Pericardium fibroblast (primary cell): ENCODE data around the gene HDAC7. TPM values are rescaled to one million over a fixed set of nuclear protein-coding genes. Genes with fewer than 3 reads are reported as not detected.

Experiments
- total RNA-seq: library from RNA; depleted of rRNA; stranded (reverse); fragments of >200 nt; gene quantifications from 2 replicates; pipeline ENCODE4 v1.2.3, GENCODE V29; 2015

Gene HDAC7
- total RNA-seq: 93.9 and 110 TPM in 2 replicates

GRCh38 chr12:47819896-47820630 is at the start of gene HDAC7:
TSS of gene HDAC7 (minus strand) at chr12:47819903. CDS start at chr12:47819785, 118 bp downstream.

GRCh38 chr12:47773062-47773857 is 46.4 kb downstream of the HDAC7 start, which contains the start of gene SLC48A1:
TSS of gene SLC48A1 (plus strand) at chr12:47773238. CDS start at chr12:47773305, 67 bp downstream.

GRCh38 chr12:47758834-47759690 is 60.6 kb downstream of the HDAC7 start, which contains the start of gene RAPGEF3:
TSS of gene RAPGEF3 (minus strand) at chr12:47758880. CDS start at chr12:47758556, 324 bp downstream.

Other genes with a start within 250 kb of the HDAC7 start
- gene RPAP3, start 113.9 kb downstream of the HDAC7 start, total RNA-seq: 10.5 and 12.6 TPM in 2 replicates
- not detected in 2 replicates for gene ENDOU, start 94.4 kb downstream of the HDAC7 start, total RNA-seq
- gene RAPGEF3, start 61.0 kb downstream of the HDAC7 start, total RNA-seq: 1.5 and 4.8 TPM in 2 replicates
- gene SLC48A1, start 46.7 kb downstream of the HDAC7 start, total RNA-seq: 15.9 and 23.2 TPM in 2 replicates
- gene VDR, start 85.1 kb upstream of the HDAC7 start, total RNA-seq: 6.4 and 9.1 TPM in 2 replicates
- gene TMEM106C, start 143.7 kb upstream of the HDAC7 start, total RNA-seq: 19.7 and 20.9 TPM in 2 replicates
- under 0.01 TPM in 1 of 2 replicates, not detected in the other for gene COL2A1, start 184.6 kb upstream of the HDAC7 start, total RNA-seq